ENCODE measurements around the gene ACKR3. TPM values are rescaled to one million over a fixed set of nuclear protein-coding genes. Genes with fewer than 3 reads are reported as not detected.

ACKR3 gene
- total and polyA plus RNA-seq, 2 experiments from 2014 or later: 1.0 to 3.0 TPM

- TF ChIP-seq ETS1 (IDR thresholded peaks at IDR 0.05) (no peak), EZH2 (IDR thresholded peaks at IDR 0.05; ENCODE audit: low read depth, unreplicated experiment) (no peak), STAT1 (IDR thresholded peaks at IDR 0.05; ENCODE audit: unreplicated experiment) (no peak), JUNB (IDR thresholded peaks at IDR 0.05; ENCODE audit: unreplicated experiment) (no peak), POLR2AphosphoS5 (IDR thresholded peaks at IDR 0.05; ENCODE audit: low read depth) (no peak), ZNF462 (CRISPR knock-in tag; IDR thresholded peaks at IDR 0.05) (no peak), ZNF331 (CRISPR knock-in tag; IDR thresholded peaks at IDR 0.05; ENCODE audit: low read depth) (no peak), REST (IDR thresholded peaks at IDR 0.05; ENCODE audit: unreplicated experiment) (no peak), CTCF (conservative IDR thresholded peaks at IDR 0.05; ENCODE audit: low read depth in 2 of 2) (no peak), ZNF114 (CRISPR knock-in tag; IDR thresholded peaks at IDR 0.05) (no peak), EZH2phosphoT487 (IDR thresholded peaks at IDR 0.05; ENCODE audit: unreplicated experiment) (no peak), NANOG (IDR thresholded peaks at IDR 0.05; ENCODE audit: borderline replicate concordance) (no peak), CREB1 (CRISPR knock-in tag; IDR thresholded peaks at IDR 0.05; ENCODE audit: low read depth) (no peak)
- H3K4me1 Mint-ChIP-seq: peaks cover 25% of the 10 kb centered on the region
- DNase-seq (ENCODE audit: low spot score): no peak
- H3K9me2 ChIP-seq (ENCODE audit: insufficient read depth): peaks cover 9% of the 10 kb centered on the region; the same call in 1 of the 2 replicates
- no peak for ATAC-seq
- no peaks in the 10 kb centered on the region; the same call in 2 of the 3 replicates for H3K36me3 Mint-ChIP-seq (ENCODE audit: low read depth)
- no peaks in the 10 kb centered on the region for H3F3A ChIP-seq (replicated peaks; ENCODE audit: low read depth)
- H3K4me2 ChIP-seq: no peak overlapping the region
- peaks cover 6% of the 10 kb centered on the region; the same call in 1 of the 3 replicates for H3K9me3 Mint-ChIP-seq
- no peaks in the 10 kb centered on the region for H3K36me3 ChIP-seq (ENCODE audit: insufficient read depth)
- no peaks in the 10 kb centered on the region for H3K79me2 ChIP-seq (replicated peaks; ENCODE audit: insufficient read depth)
- no peak overlapping the region for H3K4me3 ChIP-seq
- H3K4me3 Mint-ChIP-seq: no peak overlapping the region
- H3K27me3 Mint-ChIP-seq (ENCODE audit: insufficient read depth, low read depth, poor library complexity): peaks cover 11% of the 10 kb centered on the region
- no peaks in the 10 kb centered on the region for H3K27me3 ChIP-seq (ENCODE audit: insufficient read depth)
- no peaks in the 10 kb centered on the region for H4K20me1 ChIP-seq (replicated peaks; ENCODE audit: insufficient read depth)
- no peak overlapping the region for H3K27ac ChIP-seq (ENCODE audit: low read depth)
- H3K27ac Mint-ChIP-seq: no peak overlapping the region
- H2AFZ ChIP-seq: no peak overlapping the region
- H3K4me1 ChIP-seq (ENCODE audit: insufficient read depth): peaks cover 6% of the 10 kb centered on the region
These were observed 14.9 kb upstream of the ACKR3 start for GRCh38 chr2:236554629-236555282.

Measured in GM23338 (cell line).